Loucy (cell line): Measurements from ENCODE around the gene SCGB2B2.

Experiments used
- H2AFZ ChIP-seq: fragments of 200-600 bp; sonication (generic); 2 replicates; pipeline ENCODE4 v1.6.0; 2016; ENCODE audit warnings: antibody characterized with exemption, mild to moderate bottlenecking, low read length, moderate library complexity
- H3F3A ChIP-seq: fragments of 200-600 bp; 2 replicates; pipeline ENCODE4 v1.6.0; 2016; ENCODE audit warnings: antibody characterized with exemption, low read depth, mild to moderate bottlenecking
- H3K27me3 ChIP-seq: fragments of 200-600 bp; sonication (generic); 2 replicates; pipeline ENCODE4 v1.6.1; 2014; ENCODE audit warnings: low read length, mild to moderate bottlenecking; ENCODE audit not compliant: insufficient read depth, poor library complexity, severe bottlenecking
- H3K36me3 ChIP-seq: fragments of 200-600 bp; sonication (generic); 2 replicates; pipeline ENCODE4 v1.6.1; 2016; ENCODE audit warnings: low read length; ENCODE audit not compliant: insufficient read depth
- H3K4me1 ChIP-seq: fragments of 200-600 bp; sonication (generic); 2 replicates; pipeline ENCODE4 v1.5.1; 2014; ENCODE audit warnings: low read length, mild to moderate bottlenecking; ENCODE audit not compliant: insufficient read depth, poor library complexity, severe bottlenecking
- H3K4me2 ChIP-seq: fragments of 200-600 bp; sonication (generic); 2 replicates; pipeline ENCODE4 v1.6.0; 2014; ENCODE audit warnings: antibody characterized with exemption, low read length, low read depth, mild to moderate bottlenecking; ENCODE audit not compliant: poor library complexity, severe bottlenecking
- H3K4me3 ChIP-seq: fragments of 200-600 bp; sonication (generic); 2 replicates; pipeline ENCODE4 v1.5.1; 2014; ENCODE audit warnings: low read length, mild to moderate bottlenecking, mixed read lengths; ENCODE audit not compliant: poor library complexity, severe bottlenecking
- H3K79me2 ChIP-seq: fragments of 200-600 bp; sonication (generic); 2 replicates; pipeline ENCODE4 v1.6.1; 2014; ENCODE audit warnings: low read length; ENCODE audit not compliant: insufficient read depth
- H3K9ac ChIP-seq: fragments of 200-600 bp; sonication (generic); 2 replicates; pipeline ENCODE4 v1.6.0; 2014; ENCODE audit warnings: mild to moderate bottlenecking, low read depth, low read length, moderate library complexity; ENCODE audit not compliant: poor library complexity, severe bottlenecking
- H3K9me2 ChIP-seq: fragments of 200-600 bp; sonication (generic); replicated peaks from 2 replicates; pipeline ENCODE4 v1.6.1; 2016; ENCODE audit warnings: low read depth, low read length, mixed read lengths
- H3K9me3 ChIP-seq: fragments of 200-600 bp; sonication (generic); 2 replicates; pipeline ENCODE4 v1.6.1; 2014; ENCODE audit warnings: mild to moderate bottlenecking, antibody characterized with exemption, low read length, low read depth; ENCODE audit not compliant: insufficient read depth
- H4K20me1 ChIP-seq: fragments of 200-600 bp; sonication (generic); 2 replicates; pipeline ENCODE4 v1.6.0; 2014; ENCODE audit warnings: antibody characterized with exemption, low read length, mild to moderate bottlenecking; ENCODE audit not compliant: insufficient read depth, poor library complexity, severe bottlenecking
- EZH2phosphoT487 ChIP-seq: fragments of 200-600 bp; IDR thresholded peaks from 2 replicates; pipeline ENCODE4 v1.6.1; 2018; ENCODE audit warnings: antibody characterized with exemption, mild to moderate bottlenecking, moderate library complexity, borderline replicate concordance
- TF ChIP-seq, protein P1 (sequence below): fragments of 200-600 bp; sonication (generic); conservative IDR thresholded peaks from 2 replicates; pipeline ENCODE4 v1.5.1; 2014; ENCODE audit warnings: mild to moderate bottlenecking, antibody characterized with exemption, low read length

The SCGB2B2 gene

DNA sequence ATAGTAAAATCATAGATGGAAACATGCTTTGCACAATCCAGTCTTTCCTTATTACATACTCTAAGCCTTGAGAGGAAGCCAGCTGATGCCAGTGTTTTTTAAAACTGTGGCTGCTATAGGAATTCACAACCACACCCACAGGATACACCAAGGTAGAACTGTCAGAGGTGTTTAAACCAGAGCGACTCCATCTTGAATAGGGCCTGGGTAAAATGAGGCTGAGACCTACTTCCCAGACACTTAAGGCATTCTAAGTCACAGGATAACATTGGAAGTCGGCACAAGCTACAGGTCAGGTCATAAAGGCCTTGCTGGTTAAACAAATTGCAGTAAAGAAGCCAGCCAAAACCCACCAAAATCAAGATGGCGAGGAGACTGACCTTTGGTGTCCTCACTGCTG, 1.7 kb downstream of the SCGB2B2 start:
- H3K9me2 ChIP-seq = no peaks in the 10 kb centered on the region
- H3K79me2 ChIP-seq = no peaks in the 10 kb centered on the region
- H3F3A ChIP-seq = no peaks in the 10 kb centered on the region
- H3K9ac ChIP-seq = no peak overlapping the region
- no peaks in the 10 kb centered on the region for H3K4me1 ChIP-seq
- H4K20me1 ChIP-seq = no peaks in the 10 kb centered on the region
- no peaks in the 10 kb centered on the region for H3K9me3 ChIP-seq
- H3K36me3 ChIP-seq = no peaks in the 10 kb centered on the region
- no peak overlapping the region for H2AFZ ChIP-seq
- TF ChIP-seq, protein P1, sequence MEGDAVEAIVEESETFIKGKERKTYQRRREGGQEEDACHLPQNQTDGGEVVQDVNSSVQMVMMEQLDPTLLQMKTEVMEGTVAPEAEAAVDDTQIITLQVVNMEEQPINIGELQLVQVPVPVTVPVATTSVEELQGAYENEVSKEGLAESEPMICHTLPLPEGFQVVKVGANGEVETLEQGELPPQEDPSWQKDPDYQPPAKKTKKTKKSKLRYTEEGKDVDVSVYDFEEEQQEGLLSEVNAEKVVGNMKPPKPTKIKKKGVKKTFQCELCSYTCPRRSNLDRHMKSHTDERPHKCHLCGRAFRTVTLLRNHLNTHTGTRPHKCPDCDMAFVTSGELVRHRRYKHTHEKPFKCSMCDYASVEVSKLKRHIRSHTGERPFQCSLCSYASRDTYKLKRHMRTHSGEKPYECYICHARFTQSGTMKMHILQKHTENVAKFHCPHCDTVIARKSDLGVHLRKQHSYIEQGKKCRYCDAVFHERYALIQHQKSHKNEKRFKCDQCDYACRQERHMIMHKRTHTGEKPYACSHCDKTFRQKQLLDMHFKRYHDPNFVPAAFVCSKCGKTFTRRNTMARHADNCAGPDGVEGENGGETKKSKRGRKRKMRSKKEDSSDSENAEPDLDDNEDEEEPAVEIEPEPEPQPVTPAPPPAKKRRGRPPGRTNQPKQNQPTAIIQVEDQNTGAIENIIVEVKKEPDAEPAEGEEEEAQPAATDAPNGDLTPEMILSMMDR = no peak
- no peak for TF ChIP-seq EZH2phosphoT487
- no peak overlapping the region for H3K4me2 ChIP-seq
- H3K27me3 ChIP-seq = no peaks in the 10 kb centered on the region
- no peak overlapping the region for H3K4me3 ChIP-seq

DNA sequence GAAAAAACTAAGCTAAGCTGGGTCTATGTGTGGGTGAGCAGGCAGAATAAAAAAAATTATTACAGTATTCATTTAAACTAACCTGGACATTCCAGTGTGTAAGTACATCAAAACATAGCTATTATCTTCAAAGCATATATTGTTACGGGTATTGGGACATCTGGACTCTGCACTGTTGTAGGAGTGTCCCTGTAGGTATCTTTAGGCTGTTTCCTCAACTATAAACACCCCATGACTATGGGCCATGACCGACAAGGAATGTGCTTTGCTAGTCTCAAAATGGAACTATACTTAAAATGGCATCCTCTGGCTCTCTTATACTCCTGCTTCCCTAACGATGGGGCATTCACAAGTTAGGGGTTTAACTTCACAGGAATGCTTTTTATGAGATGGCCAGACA, 3.4 kb downstream of the SCGB2B2 start:
- Histone ChIP-seq H3K79me2 (no peaks in the 10 kb centered on the region), H3K4me3 (no peak overlapping the region), H3K4me1 (no peaks in the 10 kb centered on the region), H3F3A (no peaks in the 10 kb centered on the region), H3K9me3 (no peaks in the 10 kb centered on the region), H3K4me2 (no peak overlapping the region), H2AFZ (no peak overlapping the region), H3K27me3 (no peaks in the 10 kb centered on the region), H3K9ac (no peak overlapping the region), H3K9me2 (no peaks in the 10 kb centered on the region), H4K20me1 (no peaks in the 10 kb centered on the region), H3K36me3 (no peaks in the 10 kb centered on the region)
- TF ChIP-seq EZH2phosphoT487 = no peak
- TF ChIP-seq, protein P1 = no peak

DNA sequence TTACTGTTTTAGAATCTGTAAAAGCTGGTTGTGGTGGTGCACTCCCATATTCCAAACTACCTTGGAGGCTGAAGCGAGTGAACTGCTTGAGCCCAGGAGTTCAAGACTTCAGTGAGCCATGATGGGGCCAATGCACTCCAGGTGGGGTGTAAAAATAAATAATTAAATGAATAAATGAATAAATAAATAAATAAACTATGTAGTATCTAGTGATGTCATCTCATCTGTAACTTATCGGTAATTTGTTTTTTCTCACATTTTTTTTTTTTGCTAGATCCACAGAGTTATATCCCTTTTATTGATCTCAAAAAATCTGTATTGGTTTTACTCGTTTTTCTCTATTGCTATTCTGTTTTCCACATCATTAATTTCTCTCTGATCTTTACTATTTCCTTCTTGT, 5.0 kb downstream of the SCGB2B2 start:
- H3K4me3 ChIP-seq = no peak overlapping the region
- no peaks in the 10 kb centered on the region for H3K79me2 ChIP-seq
- no peaks in the 10 kb centered on the region for H4K20me1 ChIP-seq
- no peaks in the 10 kb centered on the region for H3K9me2 ChIP-seq
- no peaks in the 10 kb centered on the region for H3K9me3 ChIP-seq
- H3K4me1 ChIP-seq = no peaks in the 10 kb centered on the region
- TF ChIP-seq, protein P1 = no peak
- TF ChIP-seq EZH2phosphoT487 = no peak
- no peak overlapping the region for H2AFZ ChIP-seq
- H3F3A ChIP-seq = no peaks in the 10 kb centered on the region
- H3K27me3 ChIP-seq = no peaks in the 10 kb centered on the region
- no peaks in the 10 kb centered on the region for H3K36me3 ChIP-seq
- H3K4me2 ChIP-seq = no peak overlapping the region
- H3K9ac ChIP-seq = no peak overlapping the region
